ENCODE measurements around the gene PEPD.
A peak's percentile ranks its signal among the peaks of the same experiment; 100 is the strongest.

Gene PEPD

DNA sequence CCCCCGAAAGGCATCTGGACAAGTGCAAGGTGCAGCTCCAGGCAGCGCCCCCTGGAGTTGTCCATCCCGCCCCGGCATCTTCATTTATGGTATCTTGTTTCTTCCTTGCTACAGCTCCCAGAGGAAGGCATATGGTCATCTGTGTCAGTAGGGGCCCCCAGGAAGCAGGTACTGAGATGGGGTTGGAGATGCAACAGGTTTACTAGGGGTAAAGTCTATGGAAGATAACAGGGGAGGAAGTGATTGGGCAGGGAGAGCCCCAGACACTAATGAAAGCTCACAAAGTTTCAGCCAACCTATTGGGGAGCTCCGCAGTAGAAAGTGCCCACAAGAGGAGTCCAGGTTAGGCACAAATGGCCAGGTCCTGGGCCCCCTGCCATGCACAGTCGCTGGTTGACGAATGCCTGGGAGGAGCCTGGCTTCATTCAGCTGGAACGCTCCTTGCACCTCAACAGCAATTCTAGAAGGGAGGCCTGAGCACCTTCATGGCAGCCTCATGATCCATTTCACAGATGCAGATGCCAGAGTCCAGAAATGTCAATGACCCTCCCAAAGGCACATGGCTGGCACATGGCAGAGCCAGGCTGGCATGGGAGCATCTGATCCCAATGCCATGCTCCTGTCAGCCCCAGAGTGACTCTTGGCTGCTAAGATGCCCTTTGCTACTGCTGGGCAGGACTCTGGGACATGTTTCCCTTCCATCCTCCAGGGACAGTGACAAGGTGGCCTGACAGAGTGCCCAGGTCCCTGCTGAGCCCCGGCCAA is 23.8 kb upstream of the PEPD start:
- no peak for DNase-seq

DNA sequence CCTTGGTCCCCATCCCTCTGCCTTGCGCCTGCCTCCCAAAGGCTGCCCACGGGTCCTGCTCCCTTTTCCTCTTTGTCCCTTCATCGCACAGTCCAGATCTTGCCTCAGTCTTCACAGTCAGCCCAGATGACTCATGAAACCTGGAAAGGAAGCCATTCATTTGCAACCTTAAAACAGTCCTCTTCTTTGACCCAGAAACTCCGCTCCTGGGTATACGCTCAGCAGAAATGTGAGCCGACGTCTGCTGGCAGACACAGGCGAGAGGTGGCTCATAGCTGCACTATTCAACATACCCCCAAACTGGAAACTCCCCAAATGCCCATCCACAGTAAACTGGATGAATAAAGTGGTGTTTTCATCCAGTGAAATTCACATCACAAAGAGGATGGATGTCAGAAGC is 13.6 kb upstream of the PEPD start:
- no peak for DNase-seq

DNA sequence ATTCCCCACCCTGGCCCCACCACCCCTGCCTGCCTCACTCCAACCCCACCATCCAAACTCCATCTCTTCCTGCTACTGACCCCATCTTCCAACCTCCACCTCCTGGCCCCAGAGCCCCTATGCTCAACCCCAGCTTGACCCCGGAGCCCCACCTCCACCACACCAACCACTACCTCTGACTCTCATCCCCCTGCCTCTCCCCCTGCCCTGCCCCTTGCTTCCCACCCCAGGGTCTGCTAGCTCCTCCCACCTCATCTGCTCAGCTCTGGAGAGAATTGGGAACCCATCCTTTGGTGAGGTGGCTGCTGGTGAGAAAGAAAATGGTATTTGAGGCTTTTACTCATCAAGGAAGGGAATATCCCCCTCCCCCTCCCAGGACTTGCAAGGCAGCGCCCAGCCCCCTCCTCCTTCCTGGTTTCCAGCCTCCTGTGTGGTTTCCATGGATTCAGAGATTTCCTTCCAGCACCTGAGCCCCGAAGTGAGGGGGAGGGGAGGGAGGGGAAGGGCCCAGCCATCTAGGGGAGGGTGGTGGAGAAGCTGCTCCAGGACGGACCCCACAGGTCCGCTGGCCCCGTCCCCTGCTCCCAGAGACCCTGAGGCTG is 11.4 kb upstream of the PEPD start:
- DNase-seq = peak; percentile 13

GRCh38 chr19:33530842-33531241 is 9.3 kb upstream of the PEPD start:
- DNase-seq = no peak

- no peak for DNase-seq
Observed at GRCh38 chr19:33530296-33530695, 8.7 kb upstream of the PEPD start.

- DNase-seq = no peak
Observed at GRCh38 chr19:33529094-33529676, 7.6 kb upstream of the PEPD start.

DNA sequence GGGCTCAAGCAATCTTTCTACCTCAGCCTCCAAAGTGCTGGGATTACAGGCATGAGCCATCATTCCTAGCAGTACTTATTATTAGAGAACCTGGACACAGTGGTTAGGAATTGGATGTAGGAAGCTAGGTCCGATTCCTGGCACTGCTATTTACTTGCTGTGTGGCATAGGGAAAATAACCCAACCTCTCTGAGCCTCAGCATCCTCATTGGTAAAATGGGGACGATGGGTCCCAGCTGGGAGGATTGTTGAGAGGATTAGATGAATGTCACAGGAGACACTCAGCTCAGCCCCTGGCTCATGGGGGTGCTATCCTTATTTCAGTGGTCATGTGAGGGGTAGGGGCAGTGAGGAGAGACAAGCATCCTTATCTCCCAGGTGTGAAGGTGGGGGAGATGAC is 6.8 kb upstream of the PEPD start:
- no peak for DNase-seq

GRCh38 chr19:33527125-33527524 is 5.5 kb upstream of the PEPD start:
- no peak for DNase-seq

DNA sequence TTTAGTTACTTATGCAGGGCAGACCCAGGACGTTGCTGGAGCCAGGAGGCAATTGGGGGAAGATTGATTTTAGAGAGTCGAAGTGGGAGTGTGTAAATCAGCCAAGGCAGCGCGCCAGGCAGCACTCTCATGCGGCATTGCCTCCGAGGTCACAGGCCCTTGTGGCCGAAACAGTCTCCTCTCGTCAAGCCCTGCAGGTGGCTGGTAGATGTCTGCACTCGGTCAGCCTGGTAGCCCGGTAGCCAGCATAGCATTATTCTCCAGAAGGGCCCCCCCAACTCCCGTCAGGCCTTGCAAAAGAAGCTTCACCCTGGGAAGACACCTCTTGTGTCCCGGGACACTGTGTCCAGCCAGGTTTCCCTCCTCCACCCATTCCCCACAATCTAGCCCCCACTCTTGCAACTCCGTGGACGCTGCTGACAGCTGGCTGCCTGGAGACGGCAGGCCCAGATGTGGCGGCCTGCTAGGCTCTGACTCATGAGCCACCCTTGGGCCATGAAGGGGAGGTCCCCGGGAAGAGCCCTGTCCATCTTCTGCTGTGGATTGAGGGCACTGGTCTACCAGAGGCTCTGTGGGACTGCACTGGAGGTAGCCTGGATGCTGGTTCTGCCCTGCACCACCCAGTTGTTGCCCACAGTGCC is 2.6 kb upstream of the PEPD start:
- DNase-seq = no peak

- no peak for DNase-seq
Observed at GRCh38 chr19:33523167-33523566, 1.6 kb upstream of the PEPD start.

- DNase-seq = no peak
Observed at GRCh38 chr19:33522371-33522662, 726 bp upstream of the PEPD start.

DNA sequence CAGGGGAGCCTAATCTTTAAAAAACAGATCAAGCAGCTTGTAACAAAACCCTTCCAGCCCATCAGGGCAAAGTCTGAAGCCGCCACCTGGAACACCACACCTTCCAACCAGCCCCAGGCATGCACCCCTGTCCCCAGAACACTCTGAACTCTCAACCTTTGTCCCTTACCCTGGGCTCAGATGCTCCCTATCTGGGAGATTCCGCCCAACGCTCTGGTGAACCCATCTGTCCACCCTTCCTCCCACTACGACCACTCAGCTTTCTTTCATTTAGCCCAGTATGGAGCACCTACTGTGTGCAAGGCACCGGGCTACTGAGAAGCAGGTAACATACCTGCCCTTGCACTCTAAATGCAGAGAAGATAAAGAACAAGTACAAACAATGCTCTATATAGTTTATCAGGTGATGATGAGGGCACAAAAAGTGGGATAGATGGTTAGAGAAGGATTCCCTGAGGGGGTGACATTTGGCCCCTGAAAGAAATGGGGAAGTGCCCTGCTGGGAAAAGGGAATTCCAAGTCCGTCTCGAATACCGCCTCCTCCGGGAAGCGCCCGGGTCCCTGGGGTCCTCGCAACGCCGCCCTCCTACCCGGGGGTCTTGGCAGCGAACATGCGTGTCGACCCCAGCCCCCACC is 629 bp downstream of the PEPD start:
- no peak for DNase-seq

DNA sequence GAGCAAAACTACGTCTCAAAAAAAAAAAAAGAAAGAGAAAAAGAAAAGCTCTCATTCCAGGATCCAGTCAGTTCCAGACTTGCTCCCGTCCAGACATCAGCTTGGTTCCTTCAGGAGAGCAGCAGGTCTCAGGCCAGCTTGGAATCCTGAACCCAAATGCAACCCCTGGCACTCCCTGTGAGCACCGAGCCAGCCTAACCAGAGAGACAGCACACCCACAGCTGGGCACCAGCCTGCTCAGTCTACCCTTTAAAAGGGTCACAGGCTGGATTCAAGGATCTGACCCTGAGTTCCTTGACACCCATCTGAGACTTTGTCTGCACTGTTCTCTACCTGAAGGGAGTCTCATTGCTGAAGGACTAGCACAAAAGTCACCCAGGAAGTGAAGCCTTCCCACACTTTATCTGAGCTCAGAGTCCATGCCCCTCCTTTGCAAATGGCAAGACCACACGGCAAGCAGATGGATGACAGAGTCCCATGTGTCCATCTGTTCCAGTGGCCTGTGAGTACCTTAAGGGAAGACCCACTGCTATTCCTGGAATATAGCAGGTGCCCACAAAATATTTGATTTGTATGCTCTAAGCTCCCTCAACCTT is 1.4 kb downstream of the PEPD start:
- DNase-seq = no peak

DNA sequence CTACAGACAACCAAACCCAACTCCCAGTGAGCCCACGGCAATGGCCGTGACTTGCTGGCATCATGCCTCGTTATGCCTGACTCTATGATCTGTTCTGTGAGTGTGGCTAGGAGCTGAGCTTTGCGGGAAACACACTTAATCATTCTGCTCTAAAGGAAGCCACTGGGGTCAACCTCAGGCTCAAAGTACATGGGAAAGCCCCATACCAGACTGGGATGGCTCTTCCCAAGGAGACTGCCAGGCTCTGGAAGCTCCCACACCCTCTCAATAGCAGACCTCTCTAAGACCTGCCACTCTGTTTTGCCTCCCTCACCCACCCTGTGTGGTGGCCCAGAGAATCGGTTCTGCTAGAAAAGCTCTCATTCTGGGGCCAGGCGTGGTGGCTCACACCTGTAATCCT is 2.2 kb downstream of the PEPD start:
- no peak for DNase-seq

DNA sequence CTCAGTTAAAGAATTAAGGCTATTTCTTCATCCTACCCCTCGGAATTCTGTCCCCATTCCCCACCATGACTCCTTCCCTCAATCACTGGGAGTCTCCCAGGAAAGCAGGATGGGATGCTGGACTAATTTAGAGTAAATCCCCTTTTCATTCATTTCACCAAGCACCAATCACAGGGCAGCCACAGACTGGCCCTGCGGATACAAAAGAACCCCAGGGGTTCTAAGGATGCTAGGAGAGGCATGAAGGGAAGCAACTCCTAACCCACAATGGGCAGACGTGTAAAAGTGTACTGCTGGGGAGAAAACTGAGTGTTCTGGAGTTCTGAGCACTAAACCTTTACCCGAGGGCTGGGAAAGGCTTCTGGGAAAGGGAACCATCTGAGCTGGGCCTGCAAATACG is 3.0 kb downstream of the PEPD start:
- DNase-seq = no peak

DNA sequence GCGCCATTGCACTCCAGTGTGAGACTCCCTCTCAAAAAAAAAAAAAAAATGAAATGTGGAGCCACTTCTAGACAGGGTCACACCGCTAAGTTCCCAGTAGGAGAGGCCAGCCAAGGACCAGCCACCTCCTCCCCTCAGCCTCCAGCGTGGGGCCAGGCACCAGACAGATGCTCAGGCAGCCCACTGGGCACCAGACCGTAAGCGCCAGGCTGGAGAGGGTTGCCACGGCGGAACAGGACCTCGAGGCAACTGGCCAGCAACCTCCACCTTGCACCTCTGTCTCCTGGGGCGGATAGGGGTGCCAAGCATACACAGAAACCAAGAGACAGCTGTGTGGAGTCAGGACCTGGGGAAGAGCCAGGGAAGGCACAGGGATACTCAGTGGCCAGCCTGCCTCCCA is 3.7 kb downstream of the PEPD start:
- DNase-seq = no peak

DNA sequence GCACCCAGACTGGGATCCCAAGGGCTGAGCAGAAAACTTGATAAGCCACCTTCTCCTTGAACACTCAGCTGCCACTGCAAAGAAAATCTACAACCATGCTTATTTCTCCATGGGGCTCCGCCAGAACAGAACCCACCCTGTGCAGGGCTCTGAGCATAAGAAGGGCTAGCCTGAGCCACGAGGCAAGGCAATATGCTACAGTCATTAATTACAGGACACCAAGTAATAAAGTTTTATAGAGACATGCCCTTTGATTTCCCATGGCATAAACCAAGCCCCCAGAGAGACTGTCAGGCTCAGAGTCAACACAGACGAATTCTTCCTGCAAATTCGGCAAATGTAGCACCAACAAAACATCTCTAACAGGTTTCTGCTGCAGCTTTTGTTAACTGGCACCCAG is 5.7 kb downstream of the PEPD start:
- no peak for DNase-seq

- peak; percentile 41 for DNase-seq
Observed at GRCh38 chr19:33514885-33515551, 6.6 kb downstream of the PEPD start.

DNA sequence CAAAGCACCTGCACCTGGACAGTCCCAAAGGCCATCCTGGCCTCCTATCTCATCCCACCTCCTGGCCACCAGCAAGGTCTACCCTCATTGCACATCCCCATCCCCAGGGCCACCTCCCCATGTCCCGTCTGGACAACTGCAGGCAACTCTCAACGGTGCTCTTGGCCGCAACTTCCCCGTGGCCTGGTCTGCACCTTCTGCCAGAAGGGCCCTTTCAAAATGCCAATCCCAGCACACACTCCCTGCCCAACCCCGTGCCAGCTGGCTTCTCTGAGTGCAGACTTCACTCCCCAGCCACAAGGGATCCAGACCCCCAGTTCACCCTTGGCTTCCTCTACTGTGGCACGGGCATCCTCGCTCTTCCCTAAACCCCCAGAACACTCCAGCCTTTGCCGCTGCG is 8.2 kb downstream of the PEPD start:
- no peak for DNase-seq

DNA sequence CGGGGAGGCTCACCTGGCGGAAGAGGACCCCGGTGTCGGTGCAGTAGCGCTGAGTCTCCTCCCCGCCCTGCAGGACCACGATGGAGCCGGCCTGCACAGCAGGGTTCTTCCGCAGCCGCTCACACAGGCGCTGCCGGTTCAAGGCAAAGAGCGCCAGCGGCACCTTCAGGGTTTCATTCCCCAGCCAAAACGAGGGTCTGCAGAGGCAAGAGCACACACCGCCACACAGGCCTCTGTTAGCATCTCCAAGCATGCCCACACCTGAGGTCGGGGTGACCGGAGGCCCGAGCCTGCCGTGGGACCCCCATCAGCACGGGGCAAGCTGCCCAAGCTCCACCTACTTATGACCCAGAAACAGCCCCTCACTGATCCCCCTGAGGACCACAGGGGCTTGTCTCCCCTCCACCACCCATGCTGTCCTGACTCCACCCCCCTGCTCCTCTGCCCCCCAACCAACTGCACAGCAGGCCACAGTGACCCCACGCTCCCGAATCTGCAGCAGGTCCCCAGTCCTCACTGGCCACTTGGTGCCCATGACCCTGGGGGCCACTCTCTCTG is 8.9 kb downstream of the PEPD start:
- DNase-seq = no peak

GRCh38 chr19:33512021-33512420 is 9.6 kb downstream of the PEPD start:
- DNase-seq = no peak

GRCh38 chr19:33511346-33511745 is 10.2 kb downstream of the PEPD start:
- no peak for DNase-seq

Data from NCI-H69 (cell line).